ENCODE measurements around the gene WDR87. TPM values are rescaled to one million over a fixed set of nuclear protein-coding genes. Genes with fewer than 3 reads are reported as not detected.

Gene WDR87
- not detected for polyA plus RNA-seq (2012; ENCODE audit: insufficient read length, low read depth)

DNA sequence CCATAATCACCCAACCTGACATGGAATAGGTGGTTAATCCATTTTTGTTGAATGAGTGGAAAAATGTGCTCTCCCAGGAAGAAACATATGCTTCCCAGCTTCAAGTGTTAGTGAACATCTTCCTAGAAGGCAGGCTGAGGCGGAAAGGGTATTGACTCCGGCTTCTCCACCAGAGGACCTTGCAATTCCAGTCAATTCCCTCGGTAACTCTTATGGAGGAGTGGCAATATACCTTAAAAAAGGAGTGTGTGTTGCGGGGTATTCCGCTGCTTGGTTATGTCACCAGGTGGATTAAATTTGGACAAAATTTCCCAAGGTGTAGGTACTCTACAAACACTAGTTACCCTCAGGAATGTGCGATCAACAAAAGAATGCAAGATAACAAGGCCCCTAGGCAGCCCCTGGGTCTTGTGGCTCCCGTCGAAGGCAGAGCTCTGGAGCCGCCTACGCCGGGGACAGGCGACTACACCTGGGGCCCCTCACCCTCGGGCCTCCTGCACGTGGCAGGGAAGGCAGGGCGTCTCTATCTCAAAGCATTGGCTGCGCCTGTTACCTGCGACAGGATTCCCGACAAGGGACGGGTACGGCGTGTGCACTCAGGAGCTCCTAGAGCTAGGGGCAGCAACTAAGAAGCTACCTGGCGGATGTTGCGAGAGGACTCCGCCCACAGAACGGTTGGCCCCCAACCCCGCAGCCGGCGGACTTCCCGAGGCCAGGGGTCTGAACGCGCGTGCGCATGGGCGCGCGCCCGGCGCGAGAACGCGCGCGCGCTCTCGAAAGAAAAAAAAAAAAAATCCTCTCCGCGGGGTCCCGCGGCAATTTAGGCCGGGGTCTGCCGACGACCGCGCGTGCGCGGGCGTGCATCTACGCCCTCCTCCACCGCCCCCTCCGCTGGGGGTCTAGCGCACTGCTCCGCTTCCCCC, at the start of gene WDR87:
Gene WDR87 (minus strand): TSS at position 649 of the 923 bp plus-strand sequence. CDS start 8,355 bp downstream, outside the sequence.
- TF ChIP-seq, protein P1, sequence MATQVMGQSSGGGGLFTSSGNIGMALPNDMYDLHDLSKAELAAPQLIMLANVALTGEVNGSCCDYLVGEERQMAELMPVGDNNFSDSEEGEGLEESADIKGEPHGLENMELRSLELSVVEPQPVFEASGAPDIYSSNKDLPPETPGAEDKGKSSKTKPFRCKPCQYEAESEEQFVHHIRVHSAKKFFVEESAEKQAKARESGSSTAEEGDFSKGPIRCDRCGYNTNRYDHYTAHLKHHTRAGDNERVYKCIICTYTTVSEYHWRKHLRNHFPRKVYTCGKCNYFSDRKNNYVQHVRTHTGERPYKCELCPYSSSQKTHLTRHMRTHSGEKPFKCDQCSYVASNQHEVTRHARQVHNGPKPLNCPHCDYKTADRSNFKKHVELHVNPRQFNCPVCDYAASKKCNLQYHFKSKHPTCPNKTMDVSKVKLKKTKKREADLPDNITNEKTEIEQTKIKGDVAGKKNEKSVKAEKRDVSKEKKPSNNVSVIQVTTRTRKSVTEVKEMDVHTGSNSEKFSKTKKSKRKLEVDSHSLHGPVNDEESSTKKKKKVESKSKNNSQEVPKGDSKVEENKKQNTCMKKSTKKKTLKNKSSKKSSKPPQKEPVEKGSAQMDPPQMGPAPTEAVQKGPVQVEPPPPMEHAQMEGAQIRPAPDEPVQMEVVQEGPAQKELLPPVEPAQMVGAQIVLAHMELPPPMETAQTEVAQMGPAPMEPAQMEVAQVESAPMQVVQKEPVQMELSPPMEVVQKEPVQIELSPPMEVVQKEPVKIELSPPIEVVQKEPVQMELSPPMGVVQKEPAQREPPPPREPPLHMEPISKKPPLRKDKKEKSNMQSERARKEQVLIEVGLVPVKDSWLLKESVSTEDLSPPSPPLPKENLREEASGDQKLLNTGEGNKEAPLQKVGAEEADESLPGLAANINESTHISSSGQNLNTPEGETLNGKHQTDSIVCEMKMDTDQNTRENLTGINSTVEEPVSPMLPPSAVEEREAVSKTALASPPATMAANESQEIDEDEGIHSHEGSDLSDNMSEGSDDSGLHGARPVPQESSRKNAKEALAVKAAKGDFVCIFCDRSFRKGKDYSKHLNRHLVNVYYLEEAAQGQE (IDR thresholded peaks at IDR 0.05; ENCODE audit: insufficient read depth in 1 of 2, low read depth in 2 of 2, low read length in 2 of 2) = no peak
- TF ChIP-seq POLR2AphosphoS5 (IDR thresholded peaks at IDR 0.05; ENCODE audit: low read depth, low read length) = no peak
- no peak for TF ChIP-seq SIN3A (IDR thresholded peaks at IDR 0.05; ENCODE audit: borderline replicate concordance, insufficient read depth, low read length)
- TF ChIP-seq FOXP2 (optimal IDR thresholded peaks at IDR 0.05; ENCODE audit: borderline replicate concordance, extremely low read depth, extremely low read length, insufficient read depth) = no peak
- TF ChIP-seq TAF1 (IDR thresholded peaks at IDR 0.05; ENCODE audit: borderline replicate concordance, insufficient read depth, low read length) = no peak

DNA sequence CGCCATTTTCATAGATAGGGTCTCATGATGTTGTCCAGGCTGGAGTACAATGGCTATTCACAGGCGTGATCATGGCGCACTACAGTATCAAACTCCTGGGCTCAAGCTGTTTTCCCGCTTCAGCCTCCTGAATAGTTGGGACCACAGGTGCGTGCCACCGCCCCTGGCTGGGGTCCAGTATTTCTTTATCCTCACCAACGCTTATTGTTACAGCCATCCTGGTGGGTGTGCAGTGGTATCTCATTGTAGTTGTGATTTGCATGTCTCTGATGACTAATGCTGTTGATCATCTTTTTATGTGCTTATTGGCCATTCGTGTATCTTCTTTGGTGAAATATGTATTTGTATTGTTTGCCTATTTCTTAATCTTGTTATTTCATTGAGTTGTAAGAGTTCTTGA, 49.6 kb upstream of the WDR87 start:
- TF ChIP-seq, protein P1 (IDR thresholded peaks at IDR 0.05; ENCODE audit: insufficient read depth in 1 of 2, low read depth in 2 of 2, low read length in 2 of 2) = no peak
- no peak for TF ChIP-seq SIN3A (IDR thresholded peaks at IDR 0.05; ENCODE audit: borderline replicate concordance, insufficient read depth, low read length)
- no peak for TF ChIP-seq POLR2AphosphoS5 (IDR thresholded peaks at IDR 0.05; ENCODE audit: low read depth, low read length)

DNA sequence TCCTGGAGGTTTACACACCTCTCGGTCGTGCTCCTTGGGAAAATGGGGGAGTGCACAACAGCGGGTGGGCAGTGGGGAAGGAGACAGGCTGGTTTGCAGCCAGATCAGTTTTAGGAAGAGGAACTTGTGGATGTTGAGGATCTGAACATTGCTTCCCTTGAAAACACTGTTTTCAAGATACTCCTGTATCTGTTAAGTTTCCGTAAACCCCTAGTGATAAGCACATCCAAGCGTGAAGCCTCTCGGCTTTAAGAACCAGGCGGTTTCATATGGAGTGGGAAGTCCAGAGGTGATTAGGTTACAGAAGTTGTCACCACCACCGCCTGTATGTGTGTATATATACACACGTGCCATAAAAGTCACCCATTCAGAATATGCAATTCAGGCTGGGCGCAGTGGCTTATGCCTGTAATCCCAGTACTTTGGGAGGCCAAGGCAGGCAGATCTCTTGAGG, 48.1 kb upstream of the WDR87 start:
- TF ChIP-seq POLR2AphosphoS5 (IDR thresholded peaks at IDR 0.05; ENCODE audit: low read depth, low read length) (no peak), TAF1 (IDR thresholded peaks at IDR 0.05; ENCODE audit: borderline replicate concordance, insufficient read depth, low read length) (no peak)
- TF ChIP-seq, protein P1 (IDR thresholded peaks at IDR 0.05; ENCODE audit: insufficient read depth in 1 of 2, low read depth in 2 of 2, low read length in 2 of 2) = no peak

DNA sequence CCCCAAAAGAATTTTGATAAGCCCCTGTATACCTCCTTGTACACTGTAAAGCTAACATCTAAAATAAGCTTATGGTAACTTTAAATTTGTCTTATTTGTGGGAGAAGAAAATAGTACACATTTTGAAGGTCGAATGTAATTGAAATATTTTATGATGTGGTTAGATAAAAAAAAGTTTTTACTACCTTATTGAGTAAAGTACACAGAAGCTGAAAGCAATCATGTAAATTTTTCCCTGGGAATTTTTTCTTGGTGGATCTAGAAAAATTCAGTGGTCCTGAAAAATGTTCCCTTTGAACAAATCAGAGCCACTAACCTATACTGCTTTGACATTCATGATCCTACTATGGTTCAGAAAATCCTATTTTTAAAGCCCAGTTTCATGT, 47.5 kb upstream of the WDR87 start:
- TF ChIP-seq TAF1 (IDR thresholded peaks at IDR 0.05; ENCODE audit: borderline replicate concordance, insufficient read depth, low read length) (no peak), POLR2AphosphoS5 (IDR thresholded peaks at IDR 0.05; ENCODE audit: low read depth, low read length) (no peak), SIN3A (IDR thresholded peaks at IDR 0.05; ENCODE audit: borderline replicate concordance, insufficient read depth, low read length) (no peak), FOXP2 (optimal IDR thresholded peaks at IDR 0.05; ENCODE audit: borderline replicate concordance, extremely low read depth, extremely low read length, insufficient read depth) (no peak)
- TF ChIP-seq, protein P1 (IDR thresholded peaks at IDR 0.05; ENCODE audit: insufficient read depth in 1 of 2, low read depth in 2 of 2, low read length in 2 of 2) = no peak
